NB4 (cell line): ENCODE data around the gene NCOA4.
"Not testable (repeated sequence)": the region's sequence is repeated elsewhere in the genome, so short reads cannot be mapped to it uniquely, and the experiment has no call there.

Source experiments
- DNase-seq: peaks from one replicate; pipeline ENCODE4 v3.0.0; 2010; ENCODE audit warnings: low read depth
- H3K4me3 ChIP-seq: one replicate; pipeline ENCODE4 v1.5.1; 2011; ENCODE audit warnings: mild to moderate bottlenecking, low read depth, low read length, moderate library complexity
- MYC ChIP-seq: IDR thresholded peaks from 2 replicates; pipeline ENCODE4 v1.6.1; 2011; ENCODE audit warnings: low read depth, low read length
- POLR2A ChIP-seq: IDR thresholded peaks from 2 replicates; pipeline ENCODE4 v1.6.1; 2011; ENCODE audit warnings: mild to moderate bottlenecking; ENCODE audit not compliant: insufficient read length; ENCODE audit errors: extremely low read depth
- TF ChIP-seq, protein P1 (sequence below): IDR thresholded peaks from one replicate; pipeline ENCODE4 v1.5.1; 2012; ENCODE audit warnings: low read depth, low read length
- TF ChIP-seq, protein P2 (sequence below): IDR thresholded peaks from 2 replicates; pipeline ENCODE4 v1.6.1; 2011; ENCODE audit warnings: low read depth, low read length

Gene NCOA4

DNA sequence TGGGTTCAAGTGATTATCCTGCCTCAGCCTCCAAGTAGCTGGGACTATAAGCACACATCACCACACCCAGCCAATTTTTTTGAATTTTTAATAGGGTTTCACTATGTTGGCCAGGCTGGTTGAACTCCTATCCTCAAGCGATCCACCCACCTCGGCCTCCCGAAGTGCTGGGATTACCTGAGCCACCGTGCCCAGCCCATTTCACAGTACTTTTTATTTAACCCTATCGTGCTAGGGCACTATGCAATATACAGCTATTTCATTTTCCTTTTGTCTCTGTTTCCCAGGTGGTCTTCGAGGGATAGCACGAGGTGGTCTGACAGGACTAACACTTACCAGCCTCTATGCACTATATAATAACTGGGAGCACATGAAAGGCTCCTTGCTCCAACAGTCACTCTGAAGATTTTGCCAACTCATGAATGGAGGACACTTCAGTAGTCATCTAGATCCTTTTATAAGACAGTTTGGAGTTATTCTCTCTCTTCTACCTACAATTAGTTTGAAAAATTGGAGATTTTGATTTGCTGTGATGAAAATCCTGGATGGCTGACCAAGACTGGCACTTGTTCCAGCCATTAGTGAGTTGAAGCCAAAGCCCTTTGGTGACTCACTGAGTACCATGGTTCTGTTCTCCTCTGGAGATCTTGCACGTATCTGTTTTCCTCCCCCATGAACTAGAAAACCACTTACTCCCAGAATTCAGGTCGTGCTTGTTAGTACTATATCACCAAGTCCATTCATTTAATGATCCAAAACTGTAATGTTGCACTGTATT, 27.3 kb downstream of the NCOA4 start:
- TF ChIP-seq, protein P1, sequence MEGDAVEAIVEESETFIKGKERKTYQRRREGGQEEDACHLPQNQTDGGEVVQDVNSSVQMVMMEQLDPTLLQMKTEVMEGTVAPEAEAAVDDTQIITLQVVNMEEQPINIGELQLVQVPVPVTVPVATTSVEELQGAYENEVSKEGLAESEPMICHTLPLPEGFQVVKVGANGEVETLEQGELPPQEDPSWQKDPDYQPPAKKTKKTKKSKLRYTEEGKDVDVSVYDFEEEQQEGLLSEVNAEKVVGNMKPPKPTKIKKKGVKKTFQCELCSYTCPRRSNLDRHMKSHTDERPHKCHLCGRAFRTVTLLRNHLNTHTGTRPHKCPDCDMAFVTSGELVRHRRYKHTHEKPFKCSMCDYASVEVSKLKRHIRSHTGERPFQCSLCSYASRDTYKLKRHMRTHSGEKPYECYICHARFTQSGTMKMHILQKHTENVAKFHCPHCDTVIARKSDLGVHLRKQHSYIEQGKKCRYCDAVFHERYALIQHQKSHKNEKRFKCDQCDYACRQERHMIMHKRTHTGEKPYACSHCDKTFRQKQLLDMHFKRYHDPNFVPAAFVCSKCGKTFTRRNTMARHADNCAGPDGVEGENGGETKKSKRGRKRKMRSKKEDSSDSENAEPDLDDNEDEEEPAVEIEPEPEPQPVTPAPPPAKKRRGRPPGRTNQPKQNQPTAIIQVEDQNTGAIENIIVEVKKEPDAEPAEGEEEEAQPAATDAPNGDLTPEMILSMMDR: no peak
- TF ChIP-seq, protein P2, sequence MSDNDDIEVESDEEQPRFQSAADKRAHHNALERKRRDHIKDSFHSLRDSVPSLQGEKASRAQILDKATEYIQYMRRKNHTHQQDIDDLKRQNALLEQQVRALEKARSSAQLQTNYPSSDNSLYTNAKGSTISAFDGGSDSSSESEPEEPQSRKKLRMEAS: no peak
- TF ChIP-seq MYC (no peak), POLR2A (no peak)
- H3K4me3 ChIP-seq: no peak overlapping the region
- no peak for DNase-seq

DNA sequence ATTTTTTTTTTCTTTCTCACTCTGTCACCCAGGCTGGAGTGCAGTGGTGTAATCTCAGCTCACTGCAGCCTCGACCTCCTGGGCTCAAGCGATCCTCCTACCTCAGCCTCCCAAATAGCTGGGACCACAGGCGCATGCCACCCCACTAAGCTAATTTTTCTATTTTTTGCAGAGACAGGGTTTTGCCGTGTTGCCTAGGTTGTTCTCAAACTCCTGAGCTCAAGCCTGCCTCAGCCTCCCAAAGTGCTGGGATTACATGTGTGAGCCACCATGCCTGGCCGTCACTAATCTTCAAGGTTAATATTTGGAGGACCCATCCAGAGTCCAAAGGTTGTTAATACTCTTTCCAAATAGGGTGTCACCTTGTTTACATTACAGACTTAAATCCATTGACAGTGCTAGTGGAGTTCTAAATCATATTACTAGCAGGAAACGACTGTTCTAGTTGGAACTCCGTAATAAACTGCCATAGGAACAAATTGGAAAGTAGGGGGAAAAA, 28.2 kb downstream of the NCOA4 start:
- DNase-seq: not testable (repeated sequence)

DNA sequence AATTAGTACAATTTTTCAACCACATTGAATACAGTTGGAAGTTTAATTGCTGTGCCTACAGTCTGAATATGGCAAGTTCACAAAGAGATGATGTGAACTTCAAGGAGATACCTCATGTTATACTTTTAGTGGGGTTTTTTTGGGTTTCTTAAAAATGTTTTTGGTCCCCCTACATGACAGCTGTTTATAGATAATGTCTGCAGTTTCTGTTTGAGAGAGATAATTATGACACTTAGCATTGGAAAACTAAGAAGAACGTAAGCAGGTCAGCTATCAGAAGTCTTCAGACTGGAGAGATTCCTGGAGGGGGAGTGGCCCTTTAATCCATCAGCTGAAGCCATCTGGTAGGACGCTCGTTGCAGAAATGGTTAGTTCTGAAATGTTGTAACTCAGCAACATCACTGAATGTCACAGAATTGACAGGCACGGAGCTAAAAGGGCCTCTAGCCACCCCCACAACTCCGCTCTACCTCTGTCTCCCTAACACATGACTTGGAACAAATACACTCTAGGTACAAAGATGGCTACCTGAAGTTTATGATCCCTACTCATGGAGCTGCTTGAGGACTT, 29.2 kb downstream of the NCOA4 start:
- TF ChIP-seq MYC: no peak
- TF ChIP-seq, protein P2: no peak
- TF ChIP-seq, protein P1: no peak
- TF ChIP-seq POLR2A: no peak
- H3K4me3 ChIP-seq: no peak overlapping the region
- DNase-seq: no peak

More for the DNA sequence above, 28.2 kb downstream of the NCOA4 start:
- H3K4me3 ChIP-seq: not testable (repeated sequence)

DNA sequence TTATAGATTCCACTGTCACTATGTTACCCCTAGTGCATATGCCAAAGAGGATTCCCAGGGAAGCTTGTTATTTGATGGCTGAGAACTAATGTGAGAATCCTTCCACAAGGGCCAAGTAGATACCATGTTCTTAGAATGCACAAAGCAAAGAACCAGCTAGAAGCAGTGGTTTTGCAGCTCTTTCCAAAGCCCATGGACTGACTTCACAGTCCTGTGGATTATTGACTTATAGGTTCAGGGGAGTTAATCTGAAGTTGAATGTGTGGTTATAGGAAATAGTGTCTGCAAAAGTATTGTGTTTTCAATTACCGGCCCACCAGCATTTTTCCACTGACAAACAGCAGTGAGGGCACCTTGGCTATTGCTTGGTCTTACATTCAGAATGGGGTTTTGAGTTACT, 29.9 kb downstream of the NCOA4 start:
- TF ChIP-seq, protein P2: no peak
- TF ChIP-seq, protein P1: no peak
- no peak for TF ChIP-seq POLR2A
- TF ChIP-seq MYC: no peak
- H3K4me3 ChIP-seq: no peak overlapping the region
- DNase-seq: no peak

DNA sequence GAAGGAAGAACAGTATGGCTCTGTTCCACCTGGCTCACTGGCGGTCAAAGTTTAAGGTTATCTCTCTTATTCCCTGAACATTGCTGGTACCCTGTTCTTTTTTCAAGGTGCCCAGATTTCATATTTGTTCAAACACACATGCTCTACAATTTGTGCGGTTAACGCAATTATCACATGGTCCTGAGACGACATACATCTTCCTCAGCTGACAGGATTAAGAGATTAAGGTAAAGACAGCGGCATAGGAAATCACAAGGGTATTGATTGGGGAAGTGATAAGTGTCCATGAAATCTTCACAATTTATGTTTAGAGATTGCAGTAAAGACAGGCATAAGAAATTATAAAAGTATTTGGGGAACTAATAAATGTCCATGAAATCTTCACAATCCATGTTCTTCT, 30.5 kb downstream of the NCOA4 start:
- H3K4me3 ChIP-seq, DNase-seq: not testable (repeated sequence)

DNA sequence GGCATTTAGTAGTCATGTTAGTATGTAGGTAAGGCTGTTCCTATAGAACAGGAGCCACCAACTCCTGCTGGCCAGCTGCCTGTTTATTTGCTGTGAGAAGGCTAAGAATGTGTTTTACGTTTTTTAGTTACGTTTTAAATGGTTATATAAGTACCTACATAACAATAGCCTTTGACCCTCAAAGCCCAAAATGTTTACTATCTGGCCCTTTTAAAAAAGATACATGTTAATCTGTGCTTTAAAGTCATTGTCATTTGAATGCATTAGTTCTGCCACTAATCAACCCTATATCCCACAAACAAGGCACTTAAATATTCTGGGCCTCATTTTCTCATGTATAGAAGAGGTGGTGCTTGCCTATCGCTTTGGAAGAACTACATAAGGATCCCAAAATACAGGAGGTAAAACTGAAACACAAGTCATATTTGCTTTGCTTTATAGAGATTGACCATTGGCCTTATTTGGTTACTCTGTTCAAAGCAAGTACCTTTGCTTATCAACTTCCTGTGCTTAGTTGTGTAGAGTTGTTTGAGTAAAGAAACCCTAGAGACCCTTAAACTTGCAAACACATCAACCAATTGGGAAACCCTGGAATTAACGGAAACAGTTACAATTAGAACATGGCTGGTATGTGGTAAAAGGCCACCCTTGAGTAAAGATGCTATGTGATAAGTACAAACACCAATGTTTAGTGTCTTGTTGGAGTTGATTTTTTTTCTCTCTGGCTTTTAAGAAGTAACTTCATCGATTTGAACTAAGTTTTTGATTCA, 32.2 kb downstream of the NCOA4 start:
- no peak for DNase-seq
- H3K4me3 ChIP-seq: no peak overlapping the region
- no peak for TF ChIP-seq POLR2A
- TF ChIP-seq, protein P2: no peak
- TF ChIP-seq, protein P1: no peak
- no peak for TF ChIP-seq MYC
